GM19397 (cell line): Measurements from ENCODE around the gene NOS1AP.

Source experiments
- ATAC-seq: cut with Tn5 transposase; IDR thresholded peaks from one replicate; pipeline ENCODE4 v1.9.1; 2021; ENCODE audit warnings: mild to moderate bottlenecking, moderate library complexity; ENCODE audit not compliant: unreplicated experiment

Gene NOS1AP

GRCh38 chr1:162136760-162137159 is 67.3 kb downstream of the NOS1AP start:
- ATAC-seq = no peak

GRCh38 chr1:162137179-162137960 is 67.9 kb downstream of the NOS1AP start:
- ATAC-seq = no peak

- ATAC-seq = no peak
These were observed 68.6 kb downstream of the NOS1AP start for GRCh38 chr1:162138112-162138511.

- no peak for ATAC-seq
These were observed 69.2 kb downstream of the NOS1AP start for GRCh38 chr1:162138599-162139181.

GRCh38 chr1:162139211-162139610 is 69.7 kb downstream of the NOS1AP start:
- ATAC-seq = no peak

GRCh38 chr1:162141281-162142054 is 72.0 kb downstream of the NOS1AP start:
- no peak for ATAC-seq

DNA sequence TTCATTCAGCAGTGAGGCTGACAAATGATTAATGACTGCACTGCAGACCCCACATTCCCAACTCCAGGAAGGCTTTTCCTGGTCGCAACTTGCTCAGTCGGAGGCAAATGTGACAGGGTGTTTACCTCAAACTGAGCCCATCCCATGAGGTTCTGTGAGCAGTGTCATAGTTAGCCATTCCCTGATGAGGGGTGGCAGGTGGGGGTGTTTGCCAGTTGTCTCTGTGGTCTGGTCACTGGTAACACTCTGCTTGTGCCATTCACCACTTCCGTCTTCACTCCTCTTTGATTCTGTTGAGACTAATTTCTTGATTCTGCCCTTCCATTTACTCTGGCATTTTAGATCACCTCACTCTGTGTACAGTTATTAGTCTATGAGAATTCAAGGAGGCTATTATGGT is 73.5 kb downstream of the NOS1AP start:
- no peak for ATAC-seq

- no peak for ATAC-seq
These were observed 74.8 kb downstream of the NOS1AP start for GRCh38 chr1:162144268-162144667.

DNA sequence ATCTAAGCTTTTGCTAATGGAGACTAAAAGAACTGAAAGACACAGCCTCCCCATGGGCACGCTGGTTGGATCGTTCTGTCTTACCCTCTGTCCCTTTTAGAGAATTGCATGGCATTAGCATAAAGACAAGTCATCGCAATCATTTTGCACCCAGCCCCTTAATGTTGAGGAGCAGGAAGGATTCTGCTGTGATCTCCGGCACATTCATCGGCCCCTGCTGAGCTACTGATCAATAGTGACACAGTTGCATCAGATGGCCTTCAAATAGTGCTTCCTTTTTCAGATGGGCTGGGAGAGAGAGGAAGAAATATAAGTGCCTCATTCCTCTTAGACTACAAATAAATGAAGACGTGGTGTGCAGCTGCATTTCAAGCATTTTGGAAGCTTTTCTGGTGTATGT is 75.4 kb downstream of the NOS1AP start:
- ATAC-seq = no peak

- no peak for ATAC-seq
These were observed 75.9 kb downstream of the NOS1AP start for GRCh38 chr1:162145280-162145965.

DNA sequence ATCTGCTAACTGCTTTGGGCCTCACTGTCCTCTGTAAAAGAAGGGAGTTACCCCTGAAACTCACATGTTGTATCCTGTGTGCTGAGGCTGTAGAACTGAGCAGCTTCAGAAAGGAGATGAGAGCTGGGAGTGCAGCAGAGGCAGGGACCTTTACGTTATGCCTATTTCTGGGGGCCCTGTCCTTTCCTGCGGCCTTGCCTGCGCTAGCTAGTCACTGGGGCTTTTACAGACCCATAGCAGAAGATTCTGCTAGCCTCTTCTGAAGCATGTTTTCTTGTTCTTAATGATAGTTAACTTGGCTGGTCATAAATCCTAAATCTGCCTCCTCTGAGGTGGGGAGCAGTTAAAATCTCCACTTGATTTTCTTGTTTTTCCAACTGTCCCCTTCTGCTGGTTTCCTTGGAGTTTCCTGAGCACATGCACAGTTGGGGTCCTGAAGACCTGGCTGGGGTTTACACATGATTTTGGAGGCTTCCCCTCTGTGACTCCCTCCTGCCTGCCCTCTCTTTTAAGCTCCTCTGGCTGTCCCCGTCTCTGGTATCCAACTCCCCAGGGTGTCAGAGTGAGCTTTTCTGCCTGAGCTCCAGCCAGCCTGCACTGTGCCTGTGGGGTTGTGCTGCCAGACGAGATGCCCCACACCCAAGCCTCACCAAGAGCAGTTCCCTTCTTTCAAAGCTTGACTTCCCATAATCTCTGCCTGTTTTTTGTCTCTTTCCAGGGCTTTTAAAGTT is 76.6 kb downstream of the NOS1AP start:
- no peak for ATAC-seq

DNA sequence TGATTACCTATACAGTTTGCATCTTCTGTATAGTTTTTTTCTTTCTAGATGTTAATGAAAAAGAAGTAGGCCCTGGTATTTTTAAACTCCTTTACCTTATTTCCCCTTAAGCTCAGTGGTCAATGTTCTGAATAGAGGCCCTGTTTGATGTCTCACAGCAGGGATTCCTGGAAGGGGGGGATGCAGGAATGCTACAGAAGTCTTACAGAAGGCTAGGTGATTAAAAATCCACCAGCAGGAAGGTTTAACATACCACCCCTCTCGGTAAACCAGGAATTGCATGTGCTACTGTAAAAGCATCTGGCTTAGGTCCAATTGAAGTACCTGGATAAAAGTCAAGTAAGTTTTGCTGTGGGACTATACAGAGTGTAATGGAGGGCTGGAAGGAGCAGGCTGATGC is 78.3 kb downstream of the NOS1AP start:
- ATAC-seq = no peak

DNA sequence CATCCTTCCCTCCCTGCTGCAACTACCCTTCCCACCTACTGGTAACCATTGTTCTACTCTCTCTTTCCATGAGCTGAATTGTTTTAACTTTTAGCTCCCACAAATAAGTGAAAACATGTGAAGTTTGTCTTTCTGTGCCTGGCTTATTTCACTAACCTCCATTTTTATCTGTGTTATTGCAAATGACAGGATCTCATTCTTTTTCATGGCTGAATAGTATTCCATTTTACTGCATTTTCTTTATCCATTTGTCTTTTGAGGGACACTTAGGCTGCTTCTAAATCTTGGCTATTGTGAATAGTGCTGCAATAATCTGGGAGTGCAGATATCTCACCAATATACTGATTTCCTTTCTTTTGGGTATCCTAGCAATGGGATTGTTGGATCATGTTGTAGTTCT is 80.6 kb downstream of the NOS1AP start:
- no peak for ATAC-seq

DNA sequence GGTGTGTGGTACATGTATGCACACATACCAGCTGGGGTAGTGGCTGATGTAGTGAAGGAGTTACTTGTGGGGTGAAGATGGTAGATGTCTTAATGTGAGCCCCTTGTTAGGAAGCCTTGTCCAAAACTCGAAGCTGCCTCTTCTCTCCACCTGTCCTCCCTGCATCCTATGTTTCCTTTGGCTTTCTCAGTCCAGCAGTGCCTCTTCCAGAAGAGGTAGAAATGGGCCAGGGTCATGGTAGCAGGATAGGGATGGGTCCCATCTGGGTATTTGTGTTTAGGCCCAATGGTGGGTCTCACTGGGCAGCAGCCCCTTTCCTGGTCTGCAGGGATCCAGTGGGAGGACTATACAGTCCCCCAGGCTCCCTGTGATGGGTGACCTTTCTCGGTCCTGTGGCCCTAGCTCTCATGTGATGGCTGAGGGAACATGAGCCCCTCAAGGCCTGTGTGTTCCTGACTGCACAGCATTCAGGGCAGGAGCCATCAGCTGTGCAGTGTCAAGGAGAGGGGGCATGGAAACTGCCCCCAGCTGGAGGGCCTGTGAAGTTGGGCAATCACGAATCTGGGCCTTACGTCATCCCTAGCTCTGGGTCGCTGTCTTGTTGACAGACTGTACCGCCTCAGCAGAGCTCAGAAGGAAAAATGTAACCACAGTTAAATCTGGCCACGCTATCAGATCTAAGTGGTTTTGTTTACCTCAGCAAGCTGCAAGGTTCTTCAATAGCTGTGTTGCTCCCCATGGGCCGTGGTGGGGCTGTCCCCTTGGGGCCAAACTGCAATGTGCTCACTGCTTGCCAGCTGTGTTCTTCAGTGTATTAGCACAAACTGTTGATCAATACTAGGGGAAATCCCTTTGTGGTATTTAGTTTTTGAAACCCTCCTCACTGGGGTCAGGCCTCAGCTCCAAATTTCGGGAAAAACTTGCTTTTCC is 82.7 kb downstream of the NOS1AP start:
- ATAC-seq = no peak

DNA sequence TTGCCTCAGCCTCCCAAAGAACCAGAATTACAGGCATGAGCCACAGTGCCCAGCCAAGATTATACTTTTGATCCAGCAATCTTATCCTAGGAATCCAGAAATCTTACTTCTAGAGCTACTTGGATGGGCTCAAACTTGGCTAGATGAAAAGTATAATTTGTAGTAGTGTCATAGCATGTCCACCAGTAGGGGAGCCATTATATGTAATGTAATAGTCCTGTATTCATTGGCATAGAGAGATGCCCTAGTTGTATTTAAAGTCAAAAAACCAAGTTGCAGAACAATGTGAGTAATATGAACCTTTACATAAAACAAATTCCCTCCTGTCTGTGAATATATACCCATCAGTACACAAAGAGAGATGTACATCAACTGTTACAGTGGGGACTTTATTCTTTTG is 83.9 kb downstream of the NOS1AP start:
- no peak for ATAC-seq

DNA sequence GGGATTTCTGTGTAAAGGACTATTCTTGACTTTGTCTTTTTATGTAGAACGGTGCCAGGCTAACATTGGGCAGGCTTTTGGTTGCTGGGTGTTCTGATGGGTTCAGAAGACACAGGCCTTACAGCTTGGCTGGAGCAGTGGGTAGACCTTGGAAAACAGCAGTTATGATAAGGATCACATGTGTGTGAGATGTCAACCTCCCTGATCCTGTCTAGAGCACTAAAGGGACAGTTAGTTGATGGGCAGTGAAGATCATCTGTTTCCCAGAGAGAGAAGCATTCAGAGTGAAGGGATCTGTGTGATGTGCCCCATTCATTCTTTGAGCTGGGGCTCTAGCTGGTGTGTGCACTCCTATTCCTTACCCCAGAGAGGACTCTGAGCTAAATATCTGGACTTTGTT is 88.0 kb downstream of the NOS1AP start:
- no peak for ATAC-seq

DNA sequence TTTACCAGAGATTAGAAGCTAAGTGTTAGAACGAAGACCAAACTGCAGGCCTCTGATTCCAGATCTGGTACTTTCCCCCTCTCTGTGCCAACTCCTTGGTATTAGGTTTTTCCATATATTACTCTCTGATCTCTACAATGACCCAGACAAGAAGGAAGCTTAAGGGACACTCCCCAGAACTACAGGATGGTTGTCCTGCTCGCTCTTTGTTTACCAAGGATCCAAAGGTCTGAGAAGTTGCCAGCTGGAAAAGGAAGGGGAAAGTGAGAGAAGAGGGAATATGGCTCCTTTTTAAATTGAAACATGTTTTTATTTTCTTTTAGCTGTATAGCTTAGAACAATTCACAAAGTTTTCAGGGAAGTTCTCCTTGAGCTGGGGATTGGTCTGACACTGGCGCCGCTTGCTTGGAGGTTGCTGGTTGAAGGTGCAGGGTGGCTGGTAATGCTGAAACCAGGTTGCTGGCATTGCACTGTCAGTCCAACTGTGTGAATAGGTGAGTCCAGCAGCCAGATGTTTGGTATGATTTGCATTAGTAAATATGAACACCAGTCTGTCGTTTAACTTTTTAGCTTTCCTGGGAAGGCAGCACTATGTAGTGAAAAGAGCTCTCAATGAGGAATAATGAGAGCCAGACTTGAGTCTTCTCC is 89.3 kb downstream of the NOS1AP start:
- no peak for ATAC-seq

- no peak for ATAC-seq
These were observed 90.0 kb downstream of the NOS1AP start for GRCh38 chr1:162159515-162159914.

DNA sequence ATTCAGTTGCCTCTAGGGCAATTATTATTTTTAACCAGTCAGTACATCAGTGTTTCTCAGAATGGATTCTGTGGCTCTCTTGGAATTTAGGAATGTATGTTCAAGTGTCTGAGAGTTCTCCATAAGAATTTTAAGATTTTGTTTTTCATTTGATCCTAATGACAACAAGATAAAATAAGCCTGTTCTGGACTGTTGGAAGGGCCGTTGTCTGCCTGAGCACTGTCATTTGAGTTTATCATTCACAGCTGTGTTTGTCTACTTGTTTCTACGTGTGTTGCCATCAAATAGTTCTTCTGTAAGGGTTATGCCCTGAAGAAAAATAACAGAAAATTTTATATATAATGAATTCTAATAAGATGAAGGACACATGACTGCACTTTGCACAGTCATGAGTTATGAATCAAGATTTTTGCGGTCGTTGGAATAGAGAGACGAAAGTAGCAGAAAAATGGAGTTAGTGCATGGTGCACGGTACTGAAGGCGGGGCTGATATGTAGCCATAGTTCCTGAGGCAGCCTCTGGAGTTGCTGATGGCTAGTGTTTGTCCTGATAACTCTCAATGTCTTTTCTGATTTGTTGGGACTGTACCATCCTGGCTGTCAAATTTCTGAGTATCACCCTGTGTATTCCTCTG is 92.5 kb downstream of the NOS1AP start:
- ATAC-seq = no peak
